GM18508 (cell line): ENCODE measurements around the gene RNF126.
"Not testable (repeated sequence)": the region's sequence is repeated elsewhere in the genome, so short reads cannot be mapped to it uniquely, and the experiment has no call there.

Experiments used
- ATAC-seq: cut with Tn5 transposase; IDR thresholded peaks from one replicate; pipeline ENCODE4 v1.9.1; 2021; ENCODE audit warnings: moderate number of reproducible peaks; ENCODE audit not compliant: insufficient read depth, unreplicated experiment

Gene RNF126

GRCh38 chr19:616062-616700, 46.8 kb downstream of the RNF126 start:
- no peak for ATAC-seq

GRCh38 chr19:615619-616018, 47.4 kb downstream of the RNF126 start:
- ATAC-seq: no peak

- no peak for ATAC-seq
Observed at GRCh38 chr19:613732-614567, 49.1 kb downstream of the RNF126 start.

- ATAC-seq: no peak
Observed at GRCh38 chr19:612941-613340, 50.1 kb downstream of the RNF126 start.

- ATAC-seq: no peak
Observed at GRCh38 chr19:611481-611868, 51.5 kb downstream of the RNF126 start.

GRCh38 chr19:610801-611480, 52.1 kb downstream of the RNF126 start:
- ATAC-seq: no peak

GRCh38 chr19:610071-610800, 52.8 kb downstream of the RNF126 start:
- no peak for ATAC-seq

GRCh38 chr19:609004-609346, 54.0 kb downstream of the RNF126 start:
- ATAC-seq: no peak

- no peak for ATAC-seq
Observed at GRCh38 chr19:608155-609003, 54.6 kb downstream of the RNF126 start.

GRCh38 chr19:607301-608154, 55.5 kb downstream of the RNF126 start:
- no peak for ATAC-seq

- ATAC-seq: not testable (repeated sequence)
Observed at GRCh38 chr19:605061-605971, 57.7 kb downstream of the RNF126 start.

GRCh38 chr19:604355-604754, 58.7 kb downstream of the RNF126 start:
- ATAC-seq: no peak

GRCh38 chr19:603779-604178, 59.2 kb downstream of the RNF126 start:
- ATAC-seq: not testable (repeated sequence)

GRCh38 chr19:603302-603639, 59.7 kb downstream of the RNF126 start:
- not testable (repeated sequence) for ATAC-seq

GRCh38 chr19:602391-603301, 60.4 kb downstream of the RNF126 start:
- no peak for ATAC-seq

GRCh38 chr19:601790-602189, 61.2 kb downstream of the RNF126 start:
- no peak for ATAC-seq

GRCh38 chr19:601310-601709, 61.7 kb downstream of the RNF126 start:
- no peak for ATAC-seq
